HUES64 (cell line): ENCODE measurements around the gene COL5A1.

Experiments used
- H3K27ac ChIP-seq: 2 replicates; pipeline ENCODE4 v1.7.0; 2013; ENCODE audit warnings: low read depth, low read length, inconsistent platforms
- H3K27me3 ChIP-seq: 2 replicates; pipeline ENCODE4 v1.6.1; 2013; ENCODE audit warnings: mild to moderate bottlenecking, low read length; ENCODE audit not compliant: insufficient read depth
- H3K36me3 ChIP-seq: 2 replicates; pipeline ENCODE4 v1.6.1; 2013; ENCODE audit warnings: mild to moderate bottlenecking, low read length; ENCODE audit not compliant: insufficient read depth
- H3K4me1 ChIP-seq: 2 replicates; pipeline ENCODE4 v1.6.1; 2013; ENCODE audit warnings: mild to moderate bottlenecking, low read length, moderate library complexity; ENCODE audit not compliant: insufficient read depth
- H3K4me3 ChIP-seq: 2 replicates; pipeline ENCODE4 v1.5.1; 2013; ENCODE audit warnings: mild to moderate bottlenecking, low read length, moderate library complexity
- H3K9ac ChIP-seq: 2 replicates; pipeline ENCODE4 v1.6.1; 2013; ENCODE audit warnings: mild to moderate bottlenecking, low read depth, low read length
- H3K9me3 ChIP-seq: 2 replicates; pipeline ENCODE4 v1.6.1; 2013; ENCODE audit warnings: low read depth, low read length; ENCODE audit not compliant: insufficient read depth
- WGBS: fragments of 150-250, 120-280 bp; methylation state at CpG from one replicate; pipeline ENCODE4 v1.1.7; 2013; ENCODE audit warnings: missing lambda C conversion rate; 5-methylcytosine and 5-hydroxymethylcytosine counted together

COL5A1 gene

GRCh38 chr9:134627417-134628353 is 13.9 kb upstream of the COL5A1 start:
- Histone ChIP-seq H3K27me3 (no peaks in the 10 kb centered on the region), H3K27ac (no peak overlapping the region), H3K36me3 (no peaks in the 10 kb centered on the region), H3K4me3 (no peak overlapping the region), H3K9ac (no peak overlapping the region), H3K4me1 (peaks cover 17% of the 10 kb centered on the region), H3K9me3 (no peaks in the 10 kb centered on the region)
- 94% methylated on average over 37 of the region's 39 CpGs for WGBS

GRCh38 chr9:134628354-134628736 is 13.3 kb upstream of the COL5A1 start:
- 89% methylated on average over 9 of the region's 9 CpGs for WGBS
- no peak overlapping the region for H3K4me3 ChIP-seq

DNA sequence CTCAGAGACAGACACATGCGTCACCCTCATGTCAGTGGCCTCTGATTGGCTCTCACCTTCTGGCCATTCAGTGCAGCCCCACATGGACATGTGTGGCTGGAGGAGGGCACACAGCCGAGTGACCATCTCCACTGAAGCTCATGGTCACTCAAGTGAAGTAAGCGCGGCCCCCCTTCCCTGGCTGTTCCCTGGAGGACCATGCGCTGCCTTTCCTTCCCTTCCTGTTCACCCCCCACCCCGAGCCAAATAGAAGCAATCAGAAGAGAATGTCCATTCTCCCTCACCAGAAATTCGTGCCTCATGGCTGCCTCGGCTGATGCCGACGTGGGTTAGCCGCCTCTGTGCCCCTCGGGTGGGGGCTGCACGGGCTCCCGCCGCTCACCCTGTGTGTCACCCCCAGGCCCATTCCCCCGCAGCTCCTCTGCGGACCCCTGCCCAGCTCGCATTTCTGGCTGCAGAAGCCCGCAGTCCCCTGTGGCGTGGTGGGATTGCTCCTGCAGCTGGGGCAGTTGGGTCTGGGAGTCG is 12.5 kb upstream of the COL5A1 start:
- Histone ChIP-seq H3K9ac (no peak overlapping the region), H3K4me1 (peaks cover 16% of the 10 kb centered on the region), H3K4me3 (no peak overlapping the region), H3K27me3 (no peaks in the 10 kb centered on the region), H3K36me3 (no peaks in the 10 kb centered on the region), H3K27ac (no peak overlapping the region), H3K9me3 (no peaks in the 10 kb centered on the region)
- 93% methylated on average over 21 of the region's 21 CpGs for WGBS

More at GRCh38 chr9:134628354-134628736, 13.3 kb upstream of the COL5A1 start:
- Histone ChIP-seq H3K9me3 (no peaks in the 10 kb centered on the region), H3K36me3 (no peaks in the 10 kb centered on the region), H3K27ac (no peak overlapping the region), H3K4me1 (peaks cover 17% of the 10 kb centered on the region), H3K9ac (no peak overlapping the region), H3K27me3 (no peaks in the 10 kb centered on the region)

DNA sequence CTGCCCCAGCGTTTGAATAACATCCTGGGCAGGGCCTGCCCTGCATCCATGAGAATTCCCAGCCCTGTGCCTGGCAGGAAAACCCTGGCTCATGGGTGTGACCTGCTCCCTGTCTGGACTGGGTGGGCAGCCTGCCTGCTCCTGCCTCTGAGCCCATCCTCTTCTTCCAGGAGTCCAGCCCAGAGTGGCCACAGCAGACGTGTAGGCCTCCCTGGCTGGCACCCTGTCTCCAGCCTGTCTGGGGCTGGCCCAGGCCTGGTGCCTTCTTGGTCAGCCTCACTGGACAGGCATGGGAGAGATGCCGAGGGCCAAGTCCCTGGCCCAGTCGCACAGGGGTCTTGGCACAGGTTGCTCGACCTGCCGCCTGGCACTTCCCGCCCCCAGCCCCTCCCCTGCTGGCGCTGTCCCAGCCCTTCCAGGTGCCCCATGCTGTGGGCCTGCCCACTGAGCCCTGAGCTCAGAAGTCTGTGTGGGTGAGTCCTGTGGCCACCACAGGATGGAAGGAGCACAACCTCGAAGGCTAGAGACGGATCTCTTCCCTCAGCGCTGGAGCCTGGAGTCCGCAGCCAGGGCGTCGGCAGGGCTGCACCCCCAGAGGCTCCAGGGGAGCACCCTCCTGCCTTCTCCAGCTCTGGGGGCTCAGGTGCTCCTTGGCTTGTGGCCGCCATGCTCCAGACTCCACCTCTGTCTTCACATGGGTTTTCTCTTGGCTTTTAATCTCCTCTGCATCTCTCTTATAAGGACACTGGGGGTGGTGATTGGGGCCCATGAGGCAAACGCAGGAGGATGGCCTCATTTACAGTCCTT is 11.8 kb upstream of the COL5A1 start:
- Histone ChIP-seq H3K27me3 (no peaks in the 10 kb centered on the region), H3K9me3 (no peaks in the 10 kb centered on the region), H3K4me1 (peaks cover 12% of the 10 kb centered on the region; the same call in 1 of the 2 replicates), H3K36me3 (no peaks in the 10 kb centered on the region), H3K27ac (no peak overlapping the region), H3K4me3 (no peak overlapping the region), H3K9ac (no peak overlapping the region)
- 94% methylated on average over 16 of the region's 16 CpGs for WGBS

DNA sequence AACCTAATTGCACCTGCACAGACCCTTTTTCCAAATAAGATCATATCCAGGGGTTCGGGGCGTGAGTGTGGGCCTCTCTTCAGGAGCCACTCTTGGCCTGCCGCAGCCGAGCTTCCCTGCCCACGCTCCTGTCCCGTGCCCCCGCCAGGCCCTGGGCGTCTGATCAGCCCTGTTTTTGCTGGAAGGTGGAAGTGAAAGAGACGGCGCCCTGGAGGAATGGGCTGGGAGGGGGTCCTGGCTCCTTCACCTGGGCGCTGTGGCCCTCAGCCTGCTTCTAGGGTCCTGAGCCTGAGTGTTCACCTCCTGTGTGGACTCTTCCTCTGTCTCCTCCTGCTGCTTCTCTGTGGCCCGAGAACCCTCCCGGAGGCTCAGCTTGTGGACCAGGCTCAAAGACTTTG is 11.2 kb upstream of the COL5A1 start:
- no peaks in the 10 kb centered on the region for H3K9me3 ChIP-seq
- 95% methylated on average over 13 of the region's 13 CpGs for WGBS
- H3K4me1 ChIP-seq: peaks cover 11% of the 10 kb centered on the region; the same call in 1 of the 2 replicates
- no peaks in the 10 kb centered on the region for H3K27me3 ChIP-seq
- no peak overlapping the region for H3K27ac ChIP-seq
- no peaks in the 10 kb centered on the region for H3K36me3 ChIP-seq
- H3K9ac ChIP-seq: no peak overlapping the region
- no peak overlapping the region for H3K4me3 ChIP-seq

- no peaks in the 10 kb centered on the region for H3K9me3 ChIP-seq
- H3K4me1 ChIP-seq: peaks cover 6% of the 10 kb centered on the region; the same call in 1 of the 2 replicates
- no peak overlapping the region for H3K9ac ChIP-seq
- H3K27me3 ChIP-seq: no peaks in the 10 kb centered on the region
- no peak overlapping the region for H3K27ac ChIP-seq
- 93% methylated on average over 8 of the region's 8 CpGs for WGBS
- no peak overlapping the region for H3K4me3 ChIP-seq
- H3K36me3 ChIP-seq: no peaks in the 10 kb centered on the region
Observed at GRCh38 chr9:134630861-134631260, 10.7 kb upstream of the COL5A1 start.

- Histone ChIP-seq H3K9ac (no peak overlapping the region), H3K36me3 (no peaks in the 10 kb centered on the region), H3K9me3 (no peaks in the 10 kb centered on the region), H3K4me3 (no peak overlapping the region), H3K4me1 (no peaks in the 10 kb centered on the region), H3K27me3 (no peaks in the 10 kb centered on the region), H3K27ac (no peak overlapping the region)
- WGBS: 89% methylated on average over 10 of the region's 10 CpGs
Observed at GRCh38 chr9:134631881-134632280, 9.7 kb upstream of the COL5A1 start.

- Histone ChIP-seq H3K27ac (no peak overlapping the region), H3K9me3 (no peaks in the 10 kb centered on the region), H3K27me3 (no peaks in the 10 kb centered on the region), H3K4me3 (no peak overlapping the region), H3K36me3 (no peaks in the 10 kb centered on the region), H3K9ac (no peak overlapping the region), H3K4me1 (no peaks in the 10 kb centered on the region)
- WGBS: 92% methylated on average over 9 of the region's 9 CpGs
Observed at GRCh38 chr9:134632329-134632728, 9.3 kb upstream of the COL5A1 start.

- H3K9ac ChIP-seq: no peak overlapping the region
- no peaks in the 10 kb centered on the region for H3K9me3 ChIP-seq
- H3K27me3 ChIP-seq: no peaks in the 10 kb centered on the region
- no peaks in the 10 kb centered on the region for H3K36me3 ChIP-seq
- H3K4me1 ChIP-seq: no peaks in the 10 kb centered on the region
- no peak overlapping the region for H3K27ac ChIP-seq
- WGBS: 90% methylated on average over 16 of the region's 16 CpGs
- no peak overlapping the region for H3K4me3 ChIP-seq
Observed at GRCh38 chr9:134633362-134634142, 8.1 kb upstream of the COL5A1 start.

DNA sequence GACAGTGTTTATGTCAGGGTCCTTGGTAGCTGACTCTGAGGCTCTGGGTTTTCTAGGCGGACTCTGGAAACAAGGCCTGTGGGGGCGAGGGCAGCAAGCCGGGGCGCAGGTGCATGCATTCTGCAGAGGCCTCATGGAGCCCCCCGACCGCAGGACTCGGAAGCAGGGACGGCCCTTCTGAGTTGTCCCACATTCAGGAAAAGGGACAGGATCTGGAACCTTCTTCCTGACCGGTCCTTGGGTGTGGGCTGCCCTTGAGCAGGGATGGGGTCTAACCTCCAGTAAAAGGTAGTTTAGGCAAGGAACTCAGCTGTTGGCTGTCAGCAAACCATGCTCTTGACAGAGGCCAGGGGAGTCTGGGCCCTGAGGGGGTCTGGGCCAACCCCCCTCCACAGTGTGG is 7.4 kb upstream of the COL5A1 start:
- Histone ChIP-seq H3K4me1 (no peaks in the 10 kb centered on the region), H3K36me3 (no peaks in the 10 kb centered on the region), H3K27ac (no peak overlapping the region), H3K9me3 (no peaks in the 10 kb centered on the region), H3K4me3 (no peak overlapping the region), H3K9ac (no peak overlapping the region), H3K27me3 (no peaks in the 10 kb centered on the region)
- WGBS: 95% methylated on average over 9 of the region's 9 CpGs
